SU-DHL-6 (cell line): ENCODE results near the gene LRRC4.

Source experiments
- H2AFZ ChIP-seq: fragments of 200-600 bp; sonication (generic); 2 replicates; pipeline ENCODE4 v1.6.1; 2014; ENCODE audit warnings: low read depth, mild to moderate bottlenecking, moderate library complexity, mixed read lengths, antibody characterized with exemption, low read length; ENCODE audit not compliant: severe bottlenecking
- H3F3A ChIP-seq: fragments of 200-600 bp; shearing (Covaris generic); 2 replicates; pipeline ENCODE4 v1.6.0; 2016; ENCODE audit warnings: antibody characterized with exemption, mild to moderate bottlenecking; ENCODE audit not compliant: insufficient read depth
- H3K27ac ChIP-seq: fragments of 200-600 bp; sonication (generic); 2 replicates; pipeline ENCODE4 v1.5.1; 2016; ENCODE audit warnings: low read depth, mild to moderate bottlenecking, low read length, moderate library complexity, mixed read lengths
- H3K27me3 ChIP-seq: fragments of 200-600 bp; sonication (generic), shearing (Covaris generic); 2 replicates; pipeline ENCODE4 v1.6.0; 2014; ENCODE audit warnings: mild to moderate bottlenecking, low read length
- H3K36me3 ChIP-seq: fragments of 200-600 bp; sonication (generic); 2 replicates; pipeline ENCODE4 v1.6.1; 2014; ENCODE audit warnings: mild to moderate bottlenecking, low read length, mixed read lengths
- H3K4me2 ChIP-seq: fragments of 300-600, 200-600 bp; shearing (Covaris generic), sonication (generic); 2 replicates; pipeline ENCODE4 v1.6.0; 2014; ENCODE audit warnings: low read length, low read depth, mild to moderate bottlenecking; ENCODE audit not compliant: poor library complexity, severe bottlenecking
- H3K4me3 ChIP-seq: fragments of 200-600 bp; sonication (generic); 2 replicates; pipeline ENCODE4 v1.5.1; 2014; ENCODE audit warnings: antibody characterized with exemption, low read length, mild to moderate bottlenecking, mixed read lengths; ENCODE audit not compliant: insufficient read depth, poor library complexity, severe bottlenecking
- H3K79me2 ChIP-seq: fragments of 200-600 bp; sonication (generic); 2 replicates; pipeline ENCODE4 v1.6.1; 2014; ENCODE audit warnings: mild to moderate bottlenecking, low read length, moderate library complexity; ENCODE audit not compliant: insufficient read depth
- H3K9ac ChIP-seq: fragments of 200-600 bp; sonication (generic); 2 replicates; pipeline ENCODE4 v1.7.0; 2014; ENCODE audit warnings: mild to moderate bottlenecking, low read length
- H3K9me2 ChIP-seq: fragments of 200-600 bp; sonication (generic); replicated peaks from 2 replicates; pipeline ENCODE4 v1.6.1; 2014; ENCODE audit warnings: low read length; ENCODE audit not compliant: insufficient read depth
- H3K9me3 ChIP-seq: fragments of 200-600 bp; sonication (generic); 2 replicates; pipeline ENCODE4 v1.6.1; 2014; ENCODE audit warnings: low read length, mixed read lengths; ENCODE audit not compliant: insufficient read depth
- H4K20me1 ChIP-seq: fragments of 200-600 bp; sonication (generic); 2 replicates; pipeline ENCODE4 v1.6.1; 2014; ENCODE audit warnings: low read depth, mild to moderate bottlenecking, antibody characterized with exemption, low read length, moderate library complexity, mixed read lengths
- CTCF ChIP-seq: fragments of 200-600 bp; sonication (generic); IDR thresholded peaks from one replicate; pipeline ENCODE4 v1.5.1; 2017; ENCODE audit warnings: antibody characterized with exemption, mild to moderate bottlenecking, low read length, moderate library complexity; ENCODE audit not compliant: insufficient read depth, poor library complexity, severe bottlenecking
- EZH2phosphoT487 ChIP-seq: fragments of 200-600 bp; sonication (generic), shearing (Covaris generic); conservative IDR thresholded peaks from 2 replicates; pipeline ENCODE4 v1.6.1; 2018; ENCODE audit warnings: mild to moderate bottlenecking, antibody characterized with exemption, low read length, moderate library complexity, mixed read lengths

The LRRC4 gene

GRCh38 chr7:128071376-128071775 lies 40.1 kb upstream of the LRRC4 start:
- H3K36me3 ChIP-seq, result no peaks in the 10 kb centered on the region
- H3K4me3 ChIP-seq, result no peak overlapping the region
- H3K4me2 ChIP-seq, result no peak overlapping the region
- H4K20me1 ChIP-seq, result no peaks in the 10 kb centered on the region
- H2AFZ ChIP-seq, result no peak overlapping the region
- no peaks in the 10 kb centered on the region for H3K9me3 ChIP-seq
- no peak overlapping the region for H3K27ac ChIP-seq
- H3K9me2 ChIP-seq, result no peaks in the 10 kb centered on the region
- H3K79me2 ChIP-seq, result no peaks in the 10 kb centered on the region
- H3K27me3 ChIP-seq, result no peaks in the 10 kb centered on the region
- H3K9ac ChIP-seq, result no peak overlapping the region
- no peak for TF ChIP-seq EZH2phosphoT487
- no peaks in the 10 kb centered on the region for H3F3A ChIP-seq

- no peaks in the 10 kb centered on the region for H3K9me2 ChIP-seq
- no peaks in the 10 kb centered on the region for H3K36me3 ChIP-seq
- no peaks in the 10 kb centered on the region for H4K20me1 ChIP-seq
- H3K4me3 ChIP-seq, result no peak overlapping the region
- H2AFZ ChIP-seq, result no peak overlapping the region
- H3K9ac ChIP-seq, result no peak overlapping the region
- no peak overlapping the region for H3K4me2 ChIP-seq
- H3K27me3 ChIP-seq, result no peaks in the 10 kb centered on the region
- no peaks in the 10 kb centered on the region for H3K9me3 ChIP-seq
- TF ChIP-seq EZH2phosphoT487, result no peak
- no peak for TF ChIP-seq CTCF
- no peaks in the 10 kb centered on the region for H3K79me2 ChIP-seq
- H3K27ac ChIP-seq, result no peak overlapping the region
- H3F3A ChIP-seq, result no peaks in the 10 kb centered on the region
Observed at GRCh38 chr7:128069373-128070364, 38.4 kb upstream of the LRRC4 start.

- H4K20me1 ChIP-seq, result no peaks in the 10 kb centered on the region
- H3K9ac ChIP-seq, result no peak overlapping the region
- no peak overlapping the region for H2AFZ ChIP-seq
- TF ChIP-seq CTCF (no peak), EZH2phosphoT487 (no peak)
- no peak overlapping the region for H3K4me3 ChIP-seq
- H3F3A ChIP-seq, result no peaks in the 10 kb centered on the region
- no peaks in the 10 kb centered on the region for H3K36me3 ChIP-seq
- no peaks in the 10 kb centered on the region for H3K27me3 ChIP-seq
- H3K4me2 ChIP-seq, result no peak overlapping the region
- no peaks in the 10 kb centered on the region for H3K9me2 ChIP-seq
- H3K79me2 ChIP-seq, result no peaks in the 10 kb centered on the region
- no peaks in the 10 kb centered on the region for H3K9me3 ChIP-seq
- no peak overlapping the region for H3K27ac ChIP-seq
Observed at GRCh38 chr7:128068785-128069184, 37.5 kb upstream of the LRRC4 start.

- no peak for TF ChIP-seq CTCF
- TF ChIP-seq EZH2phosphoT487, result no peak
- H3K27ac ChIP-seq, result no peak overlapping the region
- H3K9me2 ChIP-seq, result no peaks in the 10 kb centered on the region
- H3K9ac ChIP-seq, result no peak overlapping the region
- H3K36me3 ChIP-seq, result no peaks in the 10 kb centered on the region
- H3K79me2 ChIP-seq, result no peaks in the 10 kb centered on the region
- H4K20me1 ChIP-seq, result no peaks in the 10 kb centered on the region
- H3F3A ChIP-seq, result no peaks in the 10 kb centered on the region
- no peak overlapping the region for H3K4me2 ChIP-seq
- no peaks in the 10 kb centered on the region for H3K9me3 ChIP-seq
- H2AFZ ChIP-seq, result no peak overlapping the region
- H3K27me3 ChIP-seq, result no peaks in the 10 kb centered on the region
- no peak overlapping the region for H3K4me3 ChIP-seq
Observed at GRCh38 chr7:128067983-128068382, 36.7 kb upstream of the LRRC4 start.
